HCT116 (cell line): ENCODE results near the gene SORL1. TPM values are rescaled to one million over a fixed set of nuclear protein-coding genes. Genes with fewer than 3 reads are reported as not detected.

ENCODE experiments used
- ATAC-seq: fragments of 200-7000 bp; cut with Tn5 transposase; 2 replicates; pipeline ENCODE4 v1.9.1; 2020; ENCODE audit warnings: mild to moderate bottlenecking, moderate library complexity
- BruUV-seq: library from RNA; stranded (reverse); fragments of 400-500 nt; replicated peaks from 2 replicates; lab custom pipeline; 2021; lab: Mats Ljungman, UMichigan
- CTCF ChIA-PET: fragments of 300-600 bp; sonication (Branson Sonifier 250); formaldehyde crosslinking; loops from one replicate; lab custom pipeline; 2021; ENCODE audit warnings: antibody characterized with exemption; lab: Charles Lee
- POLR2A ChIA-PET: fragments of 300-600, 350-600 bp; sonication (Branson Sonifier 250); formaldehyde crosslinking; loops from one replicate; lab custom pipeline; 2021; ENCODE audit warnings: antibody characterized with exemption; lab: Charles Lee
- RAD21 ChIA-PET, 2 experiments: fragments of 300-600 bp; sonication (Branson Sonifier 250); formaldehyde crosslinking; loops; one replicate each; lab custom pipeline; 2023; ENCODE audit warnings: low total read pairs in 2 of 2; ENCODE audit not compliant: uncharacterized antibody in 2 of 2, unreplicated experiment in 2 of 2, low non-redundant PET in 1 of 2; lab: Charles Lee
- DNase-seq: peaks from one replicate; pipeline ENCODE4 v3.0.0-alpha.2; 2010; ENCODE audit warnings: low read depth, low spot score
- H2AFZ ChIP-seq: fragments of 200-600 bp; shearing (Covaris generic), sonication (generic); 2 replicates; pipeline ENCODE4 v1.6.1; 2017; ENCODE audit warnings: low read depth, mixed run types, mixed read lengths, antibody characterized with exemption, low read length; ENCODE audit not compliant: poor library complexity, severe bottlenecking
- H3K27ac ChIP-seq: 2 replicates; pipeline ENCODE4 v1.5.1; 2012; ENCODE audit warnings: low read depth, low read length
- H3K27me3 ChIP-seq: fragments of 200-600 bp; sonication (generic); 2 replicates; pipeline ENCODE4 v1.6.1; 2016; ENCODE audit warnings: mixed run types, low read length, mixed read lengths; ENCODE audit not compliant: insufficient read depth
- H3K36me3 ChIP-seq, 2 experiments: fragments of 200-500 bp in 1 of 2; fragments of 200-600 bp in 1 of 2; sonication (Bioruptor generic) in 1 of 2; sonication (generic) in 1 of 2; 2 replicates each; pipeline versions ENCODE4 v1.5.1 to v1.6.1; 2014 to 2016; ENCODE audit warnings: low read length in 2 of 2, inconsistent platforms in 1 of 2, mixed read lengths in 1 of 2, mixed run types in 1 of 2; ENCODE audit not compliant: insufficient read depth in 2 of 2, control insufficient read depth in 1 of 2
- H3K4me1 ChIP-seq, 2 experiments: fragments of 200-600 bp in 1 of 2; sonication (generic) in 1 of 2; 2 replicates each; pipeline versions ENCODE4 v1.5.1 to v1.6.1; 2012 to 2017; ENCODE audit warnings: low read length in 2 of 2, inconsistent platforms in 1 of 2, mild to moderate bottlenecking in 1 of 2, mixed read lengths in 1 of 2, mixed run types in 1 of 2, moderate library complexity in 1 of 2; ENCODE audit not compliant: insufficient read depth in 2 of 2, control insufficient read depth in 1 of 2
- H3K4me2 ChIP-seq: fragments of 200-600 bp; sonication (generic); 2 replicates; pipeline ENCODE4 v1.6.1; 2017; ENCODE audit warnings: mixed run types, low read length, mixed read lengths
- H3K4me3 ChIP-seq, 2 experiments: fragments of 200-600 bp in 1 of 2; sonication (generic) in 1 of 2; replicated peaks in 1 of 2; 2 replicates each; pipeline ENCODE4 v1.5.1; 2011 to 2016; ENCODE audit warnings: low read length in 2 of 2, control low read depth in 1 of 2, low read depth in 1 of 2, mild to moderate bottlenecking in 1 of 2, mixed read lengths in 1 of 2, mixed run types in 1 of 2
- H3K79me2 ChIP-seq: fragments of 200-600 bp; sonication (generic); 2 replicates; pipeline ENCODE4 v1.6.1; 2017; ENCODE audit warnings: mild to moderate bottlenecking, mixed run types, low read length, moderate library complexity, mixed read lengths; ENCODE audit not compliant: insufficient read depth
- H3K9ac ChIP-seq: fragments of 200-600 bp; sonication (generic); 2 replicates; pipeline ENCODE4 v1.6.1; 2016; ENCODE audit warnings: low read length, mixed read lengths
- H3K9me2 ChIP-seq: fragments of 200-600 bp; sonication (generic), shearing (Covaris generic); 2 replicates; pipeline ENCODE4 v1.6.1; 2017; ENCODE audit warnings: mixed run types, mild to moderate bottlenecking, moderate library complexity; ENCODE audit not compliant: insufficient read depth
- H3K9me3 ChIP-seq, 2 experiments: fragments of 200-500 bp in 1 of 2; fragments of 200-600 bp in 1 of 2; sonication (Bioruptor generic) in 1 of 2; sonication (generic) in 1 of 2; 2 replicates each; pipeline ENCODE4 v1.6.1; 2014 to 2017; ENCODE audit warnings: low read length in 2 of 2, mixed read lengths in 2 of 2, inconsistent platforms in 1 of 2, low read depth in 1 of 2, mild to moderate bottlenecking in 1 of 2, mixed run types in 1 of 2, moderate library complexity in 1 of 2; ENCODE audit not compliant: control insufficient read depth in 1 of 2, insufficient read depth in 1 of 2
- H4K20me1 ChIP-seq: fragments of 200-600 bp; sonication (generic), shearing (Covaris generic); 2 replicates; pipeline ENCODE4 v1.6.1; 2017; ENCODE audit warnings: mixed run types, mild to moderate bottlenecking, moderate library complexity; ENCODE audit not compliant: insufficient read depth
- ATF3 ChIP-seq: IDR thresholded peaks from 2 replicates; pipeline ENCODE4 v1.6.1; 2012
- CBX3 ChIP-seq: IDR thresholded peaks from 2 replicates; pipeline ENCODE4 v1.6.1; 2012; ENCODE audit warnings: low read depth
- CEBPB ChIP-seq: IDR thresholded peaks from 2 replicates; pipeline ENCODE4 v1.6.1; 2012; ENCODE audit warnings: low read depth
- CTCF ChIP-seq, 3 experiments: fragments of 200-600 bp in 1 of 3; sonication (generic) in 1 of 3; IDR thresholded peaks in 2 of 3; conservative IDR thresholded peaks in 1 of 3; 2 replicates each; pipeline ENCODE4 v1.5.1; 2012 to 2017; ENCODE audit warnings: low read depth in 2 of 3, low read length in 2 of 3, antibody characterized with exemption in 1 of 3, borderline replicate concordance in 1 of 3, control low read depth in 1 of 3, mild to moderate bottlenecking in 1 of 3, mixed read lengths in 1 of 3, mixed run types in 1 of 3, moderate library complexity in 1 of 3; ENCODE audit not compliant: insufficient read depth in 1 of 3
- EGR1 ChIP-seq: IDR thresholded peaks from 2 replicates; pipeline ENCODE4 v1.6.1; 2012; ENCODE audit warnings: low read depth
- EZH2 ChIP-seq: fragments of 200-600 bp; sonication (generic); IDR thresholded peaks from 2 replicates; pipeline ENCODE4 v1.6.1; 2017; ENCODE audit warnings: antibody characterized with exemption, mixed run types
- FOSL1 ChIP-seq: IDR thresholded peaks from 2 replicates; pipeline ENCODE4 v1.6.1; 2012; ENCODE audit warnings: low read depth
- JUND ChIP-seq: IDR thresholded peaks from 2 replicates; pipeline ENCODE4 v1.6.1; 2012
- POLR2A ChIP-seq: IDR thresholded peaks from 2 replicates; pipeline ENCODE4 v1.7.0; 2011; ENCODE audit warnings: borderline replicate concordance; ENCODE audit not compliant: insufficient read depth, insufficient read length; ENCODE audit errors: extremely low read depth
- POLR2AphosphoS5 ChIP-seq: IDR thresholded peaks from 2 replicates; pipeline ENCODE4 v1.6.1; 2011; ENCODE audit warnings: mild to moderate bottlenecking, low read depth, low read length, moderate library complexity
- SIN3A ChIP-seq: IDR thresholded peaks from 2 replicates; pipeline ENCODE4 v1.6.1; 2012; ENCODE audit warnings: low read depth
- TCF7L2 ChIP-seq: IDR thresholded peaks from 2 replicates; pipeline ENCODE4 v1.7.0; 2011; ENCODE audit warnings: borderline replicate concordance, inconsistent platforms; ENCODE audit not compliant: insufficient read depth, insufficient read length; ENCODE audit errors: extremely low read depth
- YY1 ChIP-seq: IDR thresholded peaks from 2 replicates; pipeline ENCODE4 v1.6.1; 2011; ENCODE audit warnings: low read length, low read depth, moderate library complexity, mild to moderate bottlenecking; ENCODE audit not compliant: insufficient replicate concordance; ENCODE audit errors: extremely low read depth
- ZBTB33 ChIP-seq: IDR thresholded peaks from 2 replicates; pipeline ENCODE4 v1.6.1; 2011; ENCODE audit warnings: mild to moderate bottlenecking, low read length, moderate library complexity; ENCODE audit not compliant: insufficient replicate concordance; ENCODE audit errors: extremely low read depth
- ZFX ChIP-seq: fragments of 450-650 bp; IDR thresholded peaks from 2 replicates; pipeline ENCODE4 v1.6.1; 2017
- intact Hi-C: fragments of 100-400 bp; cut with micrococcal nuclease; formaldehyde crosslinking; loops from 2 replicates; pipeline ENCODE4 v1.10.0; 2022
- total RNA-seq: library from RNA; stranded (reverse); gene quantifications from one replicate; pipeline ENCODE4 v1.2.1, GENCODE V29; 2021; ENCODE audit not compliant: unreplicated experiment

SORL1 gene
- total RNA-seq, 1 experiment from 2014 or later = 17.4 TPM

- Histone ChIP-seq H3K36me3 (no peaks in the 10 kb centered on the region; a peak in 1 of 4 replicates), H3K4me2 (no peak overlapping the region), H3K9me2 (no peaks in the 10 kb centered on the region), H2AFZ (no peak overlapping the region), H3K27ac (no peak overlapping the region), H3K4me1 (peaks cover 4 to 5% of the 10 kb centered on the region in 2 experiments; a peak in 3 of 4 replicates), H3K9ac (no peak overlapping the region), H3K79me2 (no peaks in the 10 kb centered on the region), H4K20me1 (no peaks in the 10 kb centered on the region), H3K4me3 (no peak overlapping the region), H3K9me3 (no peaks in the 10 kb centered on the region), H3K27me3 (no peaks in the 10 kb centered on the region)
- ChIA-PET CTCF (no interaction called here), POLR2A (no interaction called here), RAD21 (no interaction called here)
- intact Hi-C loops = no loop called here
- DNase-seq (no peak), ATAC-seq (no peak)
- BruUV-seq = no TSS peak
- TF ChIP-seq POLR2A (no peak), ZBTB33 (no peak), CTCF (IDR thresholded peaks at IDR 0.05 in 2 of 3, conservative IDR thresholded peaks at IDR 0.05 in 1 of 3; ENCODE audit: borderline replicate concordance in 1 of 3, insufficient read depth in 1 of 3, low read depth in 2 of 3, low read length in 2 of 3) (no peak), FOSL1 (no peak), EGR1 (no peak), TCF7L2 (no peak), SIN3A (no peak), ZFX (no peak), EZH2 (no peak), JUND (no peak), CBX3 (no peak), ATF3 (no peak), CEBPB (no peak), YY1 (no peak), POLR2AphosphoS5 (no peak)
These were observed 31.8 kb downstream of the SORL1 start for GRCh38 chr11:121483805-121484480.
